ENCODE measurements around the gene TEX52. TPM values are rescaled to one million over a fixed set of nuclear protein-coding genes. Genes with fewer than 3 reads are reported as not detected.

TEX52 gene
- total RNA-seq, 2 experiments from 2014 or later, result 0.29 to 0.40 TPM

DNA sequence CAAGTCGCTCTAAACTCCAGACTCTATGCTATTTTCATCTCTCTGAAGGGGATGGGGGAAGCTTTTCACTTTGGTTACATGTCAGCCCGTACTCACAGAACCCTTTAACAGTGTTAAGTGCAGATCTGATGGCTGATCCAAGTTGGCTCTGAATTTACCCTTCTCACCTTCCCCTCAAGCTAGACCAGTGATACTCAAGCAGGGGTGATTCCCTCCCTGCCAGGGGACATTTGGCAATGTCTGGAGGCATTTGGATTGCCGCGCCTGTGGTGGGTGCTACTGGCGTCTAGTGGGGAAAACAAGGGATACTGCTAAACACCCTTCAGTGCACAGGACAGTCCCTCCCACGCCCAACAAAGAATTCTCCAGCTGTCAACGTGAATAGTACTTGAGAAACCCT lies 6.0 kb upstream of the TEX52 start:
- H3K27me3 Mint-ChIP-seq (ENCODE audit: low read depth), result no peaks in the 10 kb centered on the region
- H3K9me3 Mint-ChIP-seq (ENCODE audit: insufficient read depth), result no peaks in the 10 kb centered on the region
- ATAC-seq (no peak), DNase-seq (no peak)
- no peak overlapping the region for H3K27ac Mint-ChIP-seq
- peaks cover 2% of the 10 kb centered on the region for H3K4me1 Mint-ChIP-seq (ENCODE audit: low read depth)
- no peak overlapping the region for H3K4me3 Mint-ChIP-seq
- CTCF ChIA-PET, result no interaction called here
- peaks cover 74% of the 10 kb centered on the region for H3K36me3 Mint-ChIP-seq (ENCODE audit: low read depth)
- POLR2A ChIA-PET, result interaction anchor here (0.7 kb wide), 1 partner anchor 14 kb away, joined by 5 read pairs; the partner anchor contains the start of genes FOXM1 and RHNO1

- Mint-ChIP-seq H3K36me3 (ENCODE audit: low read depth) (peaks cover 58% of the 10 kb centered on the region), H3K27me3 (ENCODE audit: low read depth) (no peaks in the 10 kb centered on the region), H3K4me1 (ENCODE audit: low read depth) (no peaks in the 10 kb centered on the region), H3K4me3 (no peak overlapping the region), H3K27ac (no peak overlapping the region), H3K9me3 (ENCODE audit: insufficient read depth) (no peaks in the 10 kb centered on the region)
- DNase-seq, result no peak
- CTCF ChIA-PET, result interaction anchor here (1.2 kb wide), 1 partner anchor 18 kb away, joined by 5 read pairs; no protein-coding TSS in a partner anchor
- ATAC-seq, result no peak
- POLR2A ChIA-PET, result no interaction called here
Observed at GRCh38 chr12:2860170-2860569, 3.3 kb upstream of the TEX52 start.

- peaks cover 47% of the 10 kb centered on the region for H3K36me3 Mint-ChIP-seq (ENCODE audit: low read depth)
- no peak for ATAC-seq
- CTCF ChIA-PET, result no interaction called here
Observed at GRCh38 chr12:2858944-2859421, 2.1 kb upstream of the TEX52 start.

GRCh38 chr12:2858334-2858733 lies 1.5 kb upstream of the TEX52 start:
- H3K9me3 Mint-ChIP-seq (ENCODE audit: insufficient read depth), result no peaks in the 10 kb centered on the region
- CTCF ChIA-PET, result no interaction called here
- H3K4me1 Mint-ChIP-seq (ENCODE audit: low read depth), result no peaks in the 10 kb centered on the region
- no peaks in the 10 kb centered on the region for H3K27me3 Mint-ChIP-seq (ENCODE audit: low read depth)
- DNase-seq (no peak), ATAC-seq (no peak)
- peaks cover 42% of the 10 kb centered on the region for H3K36me3 Mint-ChIP-seq (ENCODE audit: low read depth)
- POLR2A ChIA-PET, result interaction anchor here (0.9 to 1.4 kb wide), 3 partner anchors 17 to 167 kb away, joined by 3 to 5 read pairs (median 4); partner anchors contain the start of genes FOXM1 and RHNO1
- no peak overlapping the region for H3K4me3 Mint-ChIP-seq
- no peak overlapping the region for H3K27ac Mint-ChIP-seq

More at GRCh38 chr12:2858944-2859421, 2.1 kb upstream of the TEX52 start:
- POLR2A ChIA-PET, result interaction anchor here (0.8 to 1.1 kb wide), 2 partner anchors 18 to 167 kb away, joined by 3 to 4 read pairs; partner anchors contain the start of genes FOXM1 and RHNO1
- Mint-ChIP-seq H3K4me3 (no peak overlapping the region), H3K27ac (no peak overlapping the region), H3K4me1 (ENCODE audit: low read depth) (no peaks in the 10 kb centered on the region), H3K9me3 (ENCODE audit: insufficient read depth) (no peaks in the 10 kb centered on the region), H3K27me3 (ENCODE audit: low read depth) (no peaks in the 10 kb centered on the region)
- no peak for DNase-seq

GRCh38 chr12:2857576-2857975 lies 737 bp upstream of the TEX52 start:
- POLR2A ChIA-PET, result interaction anchor here (1.4 to 1.6 kb wide), 2 partner anchors 12 to 18 kb away, joined by 3 to 5 read pairs; no protein-coding TSS in a partner anchor
- Mint-ChIP-seq H3K4me1 (ENCODE audit: low read depth) (no peaks in the 10 kb centered on the region), H3K27me3 (ENCODE audit: low read depth) (no peaks in the 10 kb centered on the region), H3K9me3 (ENCODE audit: insufficient read depth) (no peaks in the 10 kb centered on the region), H3K27ac (no peak overlapping the region), H3K4me3 (no peak overlapping the region), H3K36me3 (ENCODE audit: low read depth) (peaks cover 36% of the 10 kb centered on the region)
- DNase-seq, result no peak
- CTCF ChIA-PET, result no interaction called here
- ATAC-seq, result no peak

GRCh38 chr12:2856051-2856450 lies 788 bp downstream of the TEX52 start:
- H3K4me1 Mint-ChIP-seq (ENCODE audit: low read depth), result no peaks in the 10 kb centered on the region
- no peaks in the 10 kb centered on the region for H3K9me3 Mint-ChIP-seq (ENCODE audit: insufficient read depth)
- DNase-seq (no peak), ATAC-seq (no peak)
- no peaks in the 10 kb centered on the region for H3K27me3 Mint-ChIP-seq (ENCODE audit: low read depth)
- no peak overlapping the region for H3K27ac Mint-ChIP-seq
- CTCF ChIA-PET, result no interaction called here
- H3K4me3 Mint-ChIP-seq, result no peak overlapping the region
- POLR2A ChIA-PET, result interaction anchor here (0.7 to 1.6 kb wide), 3 partner anchors 11 to 21 kb away, joined by 3 to 6 read pairs (median 4); partner anchors contain the start of genes FOXM1 and RHNO1
- H3K36me3 Mint-ChIP-seq (ENCODE audit: low read depth), result peaks cover 26% of the 10 kb centered on the region

DNA sequence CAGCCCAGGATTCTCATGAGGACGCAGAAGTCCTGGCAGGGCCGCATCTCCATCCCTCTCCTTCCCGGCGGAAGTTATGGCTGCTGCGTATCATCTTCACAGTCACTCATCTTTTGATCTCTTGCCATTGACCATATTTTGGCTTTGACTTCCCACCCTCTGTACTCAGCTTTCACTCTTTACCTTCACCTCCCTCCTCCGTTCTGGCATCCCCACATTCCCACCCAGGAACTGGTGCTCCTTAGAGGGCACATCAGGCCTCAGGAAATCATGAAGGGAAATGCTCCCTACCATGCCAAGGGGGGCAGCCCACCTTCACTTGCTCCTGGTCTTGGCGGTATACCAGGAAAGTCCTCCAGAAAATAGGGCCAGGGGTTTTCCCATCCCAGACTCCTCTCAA lies 1.3 kb downstream of the TEX52 start:
- no peak overlapping the region for H3K4me3 Mint-ChIP-seq
- H3K4me1 Mint-ChIP-seq (ENCODE audit: low read depth), result no peaks in the 10 kb centered on the region
- ATAC-seq (no peak), DNase-seq (no peak)
- CTCF ChIA-PET, result interaction anchor here (2.3 kb wide), 1 partner anchor 89 kb away, joined by 17 read pairs; no protein-coding TSS in a partner anchor
- no peaks in the 10 kb centered on the region for H3K9me3 Mint-ChIP-seq (ENCODE audit: insufficient read depth)
- peaks cover 25% of the 10 kb centered on the region for H3K36me3 Mint-ChIP-seq (ENCODE audit: low read depth)
- H3K27me3 Mint-ChIP-seq (ENCODE audit: low read depth), result no peaks in the 10 kb centered on the region
- POLR2A ChIA-PET, result interaction anchor here (1.2 to 1.4 kb wide), 2 partner anchors 11 to 21 kb away, joined by 4 to 6 read pairs; partner anchors contain the start of genes FOXM1 and RHNO1
- no peak overlapping the region for H3K27ac Mint-ChIP-seq

DNA sequence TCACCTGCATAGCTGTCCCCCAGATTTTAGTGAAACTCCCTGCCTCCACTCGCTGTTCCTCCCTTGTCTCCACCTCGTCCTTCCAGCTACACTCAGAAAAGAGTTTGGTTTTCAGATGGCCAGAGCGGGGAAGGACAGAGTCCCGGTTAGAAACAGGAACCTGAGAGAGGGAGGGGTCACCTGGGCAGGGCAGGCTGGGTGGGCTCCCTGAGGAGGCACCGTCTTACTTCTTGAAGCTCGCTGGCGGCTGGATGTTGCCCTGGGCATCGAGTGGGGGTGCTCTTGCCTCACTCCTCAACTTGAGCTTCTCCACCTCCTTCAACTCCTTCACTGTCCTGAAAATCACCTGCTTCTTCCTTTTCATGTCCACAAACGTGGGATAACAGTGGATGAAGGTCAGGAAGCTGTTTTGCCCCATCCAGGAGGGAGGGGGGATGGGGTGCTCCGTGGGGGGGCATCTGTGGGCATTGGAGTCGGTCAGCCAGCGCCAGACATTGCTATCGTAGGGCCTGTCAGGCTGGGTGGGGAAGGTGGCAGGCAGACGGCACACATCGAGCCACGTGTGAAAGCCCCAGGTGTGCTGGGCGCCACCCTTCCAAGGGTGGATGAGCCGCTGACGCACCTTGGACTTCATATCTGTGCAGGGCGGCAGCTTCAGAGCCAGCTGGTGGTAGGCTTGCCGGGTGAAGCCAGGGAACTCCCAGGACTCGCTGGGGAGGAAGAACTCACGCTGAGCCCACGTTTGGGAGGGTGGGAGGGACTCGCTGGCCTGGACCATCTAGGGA lies 2.0 kb downstream of the TEX52 start:
- ChIA-PET CTCF (interaction anchor here (1.0 to 2.3 kb wide), 11 partner anchors 9 to 180 kb away, joined by 3 to 17 read pairs (median 5); partner anchors contain the start of genes FOXM1, RHNO1 and TULP3), POLR2A (interaction anchor here (1.1 to 1.2 kb wide), 2 partner anchors 10 to 22 kb away, joined by 4 read pairs; partner anchors contain the start of genes FOXM1 and RHNO1)
- H3K4me1 Mint-ChIP-seq (ENCODE audit: low read depth), result no peaks in the 10 kb centered on the region
- no peaks in the 10 kb centered on the region for H3K27me3 Mint-ChIP-seq (ENCODE audit: low read depth)
- DNase-seq (no peak), ATAC-seq (no peak)
- no peak overlapping the region for H3K4me3 Mint-ChIP-seq
- no peaks in the 10 kb centered on the region for H3K9me3 Mint-ChIP-seq (ENCODE audit: insufficient read depth)
- H3K27ac Mint-ChIP-seq, result no peak overlapping the region
- peaks cover 19% of the 10 kb centered on the region for H3K36me3 Mint-ChIP-seq (ENCODE audit: low read depth)

- H3K4me1 Mint-ChIP-seq (ENCODE audit: low read depth), result no peaks in the 10 kb centered on the region
- ATAC-seq, result peak; percentile 65
- ChIA-PET CTCF (interaction anchor here (1.0 to 2.3 kb wide), 14 partner anchors 8 to 181 kb away, joined by 3 to 17 read pairs (median 4); partner anchors contain the start of genes FOXM1, RHNO1 and TULP3), POLR2A (interaction anchor here (1.1 kb wide), 1 partner anchor 23 kb away, joined by 4 read pairs; the partner anchor contains the start of genes FOXM1 and RHNO1)
- no peak overlapping the region for H3K4me3 Mint-ChIP-seq
- peaks cover 8% of the 10 kb centered on the region for H3K36me3 Mint-ChIP-seq (ENCODE audit: low read depth)
- no peaks in the 10 kb centered on the region for H3K9me3 Mint-ChIP-seq (ENCODE audit: insufficient read depth)
- H3K27me3 Mint-ChIP-seq (ENCODE audit: low read depth), result no peaks in the 10 kb centered on the region
- H3K27ac Mint-ChIP-seq, result no peak overlapping the region
- DNase-seq, result peak; percentile 54
Observed at GRCh38 chr12:2853626-2854025, 3.2 kb downstream of the TEX52 start.

DNA sequence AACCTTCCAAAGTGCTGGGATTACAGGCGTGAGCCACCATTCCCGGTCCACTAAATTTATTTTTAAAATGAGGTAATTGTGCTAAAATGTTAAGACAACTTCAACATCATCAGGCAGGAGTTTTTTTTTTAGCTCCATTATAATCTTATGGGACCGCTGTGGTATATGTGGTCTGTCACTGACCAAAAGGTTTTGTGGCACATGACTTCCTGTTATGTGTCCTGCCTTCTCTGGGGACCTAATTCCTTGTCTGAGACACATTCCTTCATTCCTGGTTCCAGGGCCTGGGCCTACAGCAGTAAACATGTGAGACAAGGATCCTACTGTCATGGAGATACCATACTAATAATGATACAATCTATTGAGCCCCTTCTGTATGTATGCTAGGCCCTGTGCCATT lies 4.9 kb downstream of the TEX52 start:
- no peaks in the 10 kb centered on the region for H3K36me3 Mint-ChIP-seq (ENCODE audit: low read depth)
- H3K9me3 Mint-ChIP-seq (ENCODE audit: insufficient read depth), result no peaks in the 10 kb centered on the region
- no peak overlapping the region for H3K27ac Mint-ChIP-seq
- no peak for ATAC-seq
- DNase-seq, result no peak
- H3K27me3 Mint-ChIP-seq (ENCODE audit: low read depth), result no peaks in the 10 kb centered on the region
- ChIA-PET POLR2A (interaction anchor here (0.6 kb wide), 1 partner anchor 1551 kb away, joined by 6 read pairs; no protein-coding TSS in a partner anchor), CTCF (interaction anchor here (1.4 kb wide), 1 partner anchor 92 kb away, joined by 4 read pairs; no protein-coding TSS in a partner anchor)
- H3K4me1 Mint-ChIP-seq (ENCODE audit: low read depth), result no peaks in the 10 kb centered on the region
- no peak overlapping the region for H3K4me3 Mint-ChIP-seq

GRCh38 chr12:2845280-2845679 lies 11.6 kb downstream of the TEX52 start:
- no peaks in the 10 kb centered on the region for H3K9me3 Mint-ChIP-seq (ENCODE audit: insufficient read depth)
- DNase-seq (no peak), ATAC-seq (no peak)
- no peaks in the 10 kb centered on the region for H3K27me3 Mint-ChIP-seq (ENCODE audit: low read depth)
- POLR2A ChIA-PET, result interaction anchor here (0.9 to 1.3 kb wide), 3 partner anchors 10 to 32 kb away, joined by 3 to 4 read pairs (median 3); partner anchors contain the start of genes FOXM1, RHNO1 and TEX52
- CTCF ChIA-PET, result interaction anchor here (1.0 to 3.1 kb wide), 7 partner anchors 9 to 162 kb away, joined by 3 to 11 read pairs (median 4); no protein-coding TSS in a partner anchor
- H3K4me3 Mint-ChIP-seq, result no peak overlapping the region
- H3K4me1 Mint-ChIP-seq (ENCODE audit: low read depth), result no peaks in the 10 kb centered on the region
- peaks cover 4% of the 10 kb centered on the region for H3K36me3 Mint-ChIP-seq (ENCODE audit: low read depth)
- no peak overlapping the region for H3K27ac Mint-ChIP-seq
